HL-60 (cell line): ENCODE results near the gene RNF151.

Experiments
- DNase-seq, 2 experiments: peaks; one replicate each; pipeline ENCODE4 v3.0.0-alpha.2; 2010 to 2020; ENCODE audit warnings: low read depth in 1 of 2, low spot score in 1 of 2
- H3K27ac ChIP-seq: fragments of 250-450 bp; sonication (Bioruptor Pico); replicated peaks from 2 replicates; pipeline ENCODE4 v1.5.1; 2020; ENCODE audit warnings: mild to moderate bottlenecking, moderate library complexity
- H3K27me3 ChIP-seq: fragments of 250-450 bp; sonication (Bioruptor Pico); 2 replicates; pipeline ENCODE4 v1.5.1; 2021; ENCODE audit warnings: mild to moderate bottlenecking, moderate library complexity; ENCODE audit not compliant: insufficient read depth, poor library complexity, severe bottlenecking
- H3K4me3 ChIP-seq: replicated peaks from 2 replicates; pipeline ENCODE4 v1.5.1; 2011; ENCODE audit warnings: mild to moderate bottlenecking, control low read depth, low read length; ENCODE audit not compliant: insufficient read depth
- GABPA ChIP-seq: IDR thresholded peaks from 2 replicates; pipeline ENCODE4 v1.6.1; 2012; ENCODE audit warnings: low read depth
- POLR2AphosphoS5 ChIP-seq: IDR thresholded peaks from 2 replicates; pipeline ENCODE4 v1.6.1; 2012; ENCODE audit warnings: low read depth
- SPI1 ChIP-seq: IDR thresholded peaks from 2 replicates; pipeline ENCODE4 v1.6.1; 2012; ENCODE audit warnings: low read depth, mild to moderate bottlenecking, borderline replicate concordance
- TF ChIP-seq, protein P1 (sequence below): IDR thresholded peaks from one replicate; pipeline ENCODE4 v1.5.1; 2011; ENCODE audit warnings: low read length, control low read depth, inconsistent platforms; ENCODE audit not compliant: insufficient read depth
- TF ChIP-seq, protein P2 (sequence below): IDR thresholded peaks from 2 replicates; pipeline ENCODE4 v1.6.1; 2012; ENCODE audit warnings: low read depth; ENCODE audit not compliant: insufficient replicate concordance

Gene RNF151

GRCh38 chr16:1978476-1979120 is 11.9 kb downstream of the RNF151 start:
- TF ChIP-seq, protein P1, sequence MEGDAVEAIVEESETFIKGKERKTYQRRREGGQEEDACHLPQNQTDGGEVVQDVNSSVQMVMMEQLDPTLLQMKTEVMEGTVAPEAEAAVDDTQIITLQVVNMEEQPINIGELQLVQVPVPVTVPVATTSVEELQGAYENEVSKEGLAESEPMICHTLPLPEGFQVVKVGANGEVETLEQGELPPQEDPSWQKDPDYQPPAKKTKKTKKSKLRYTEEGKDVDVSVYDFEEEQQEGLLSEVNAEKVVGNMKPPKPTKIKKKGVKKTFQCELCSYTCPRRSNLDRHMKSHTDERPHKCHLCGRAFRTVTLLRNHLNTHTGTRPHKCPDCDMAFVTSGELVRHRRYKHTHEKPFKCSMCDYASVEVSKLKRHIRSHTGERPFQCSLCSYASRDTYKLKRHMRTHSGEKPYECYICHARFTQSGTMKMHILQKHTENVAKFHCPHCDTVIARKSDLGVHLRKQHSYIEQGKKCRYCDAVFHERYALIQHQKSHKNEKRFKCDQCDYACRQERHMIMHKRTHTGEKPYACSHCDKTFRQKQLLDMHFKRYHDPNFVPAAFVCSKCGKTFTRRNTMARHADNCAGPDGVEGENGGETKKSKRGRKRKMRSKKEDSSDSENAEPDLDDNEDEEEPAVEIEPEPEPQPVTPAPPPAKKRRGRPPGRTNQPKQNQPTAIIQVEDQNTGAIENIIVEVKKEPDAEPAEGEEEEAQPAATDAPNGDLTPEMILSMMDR: no peak
- TF ChIP-seq GABPA (no peak), POLR2AphosphoS5 (no peak), SPI1 (no peak)
- TF ChIP-seq, protein P2, sequence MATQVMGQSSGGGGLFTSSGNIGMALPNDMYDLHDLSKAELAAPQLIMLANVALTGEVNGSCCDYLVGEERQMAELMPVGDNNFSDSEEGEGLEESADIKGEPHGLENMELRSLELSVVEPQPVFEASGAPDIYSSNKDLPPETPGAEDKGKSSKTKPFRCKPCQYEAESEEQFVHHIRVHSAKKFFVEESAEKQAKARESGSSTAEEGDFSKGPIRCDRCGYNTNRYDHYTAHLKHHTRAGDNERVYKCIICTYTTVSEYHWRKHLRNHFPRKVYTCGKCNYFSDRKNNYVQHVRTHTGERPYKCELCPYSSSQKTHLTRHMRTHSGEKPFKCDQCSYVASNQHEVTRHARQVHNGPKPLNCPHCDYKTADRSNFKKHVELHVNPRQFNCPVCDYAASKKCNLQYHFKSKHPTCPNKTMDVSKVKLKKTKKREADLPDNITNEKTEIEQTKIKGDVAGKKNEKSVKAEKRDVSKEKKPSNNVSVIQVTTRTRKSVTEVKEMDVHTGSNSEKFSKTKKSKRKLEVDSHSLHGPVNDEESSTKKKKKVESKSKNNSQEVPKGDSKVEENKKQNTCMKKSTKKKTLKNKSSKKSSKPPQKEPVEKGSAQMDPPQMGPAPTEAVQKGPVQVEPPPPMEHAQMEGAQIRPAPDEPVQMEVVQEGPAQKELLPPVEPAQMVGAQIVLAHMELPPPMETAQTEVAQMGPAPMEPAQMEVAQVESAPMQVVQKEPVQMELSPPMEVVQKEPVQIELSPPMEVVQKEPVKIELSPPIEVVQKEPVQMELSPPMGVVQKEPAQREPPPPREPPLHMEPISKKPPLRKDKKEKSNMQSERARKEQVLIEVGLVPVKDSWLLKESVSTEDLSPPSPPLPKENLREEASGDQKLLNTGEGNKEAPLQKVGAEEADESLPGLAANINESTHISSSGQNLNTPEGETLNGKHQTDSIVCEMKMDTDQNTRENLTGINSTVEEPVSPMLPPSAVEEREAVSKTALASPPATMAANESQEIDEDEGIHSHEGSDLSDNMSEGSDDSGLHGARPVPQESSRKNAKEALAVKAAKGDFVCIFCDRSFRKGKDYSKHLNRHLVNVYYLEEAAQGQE: no peak
- Histone ChIP-seq H3K4me3 (no peak overlapping the region), H3K27ac (no peak overlapping the region)

GRCh38 chr16:1979271-1980029 is 12.8 kb downstream of the RNF151 start:
- H3K27ac ChIP-seq: no peak overlapping the region
- TF ChIP-seq, protein P1: no peak
- TF ChIP-seq POLR2AphosphoS5: no peak
- no peak for TF ChIP-seq GABPA
- no peak for TF ChIP-seq SPI1
- TF ChIP-seq, protein P2: no peak
- H3K27me3 ChIP-seq: peaks cover 29% of the 10 kb centered on the region
- no peak for DNase-seq
- H3K4me3 ChIP-seq: no peak overlapping the region

More at GRCh38 chr16:1978476-1979120, 11.9 kb downstream of the RNF151 start:
- peaks cover 29% of the 10 kb centered on the region for H3K27me3 ChIP-seq
- DNase-seq: no peak

DNA sequence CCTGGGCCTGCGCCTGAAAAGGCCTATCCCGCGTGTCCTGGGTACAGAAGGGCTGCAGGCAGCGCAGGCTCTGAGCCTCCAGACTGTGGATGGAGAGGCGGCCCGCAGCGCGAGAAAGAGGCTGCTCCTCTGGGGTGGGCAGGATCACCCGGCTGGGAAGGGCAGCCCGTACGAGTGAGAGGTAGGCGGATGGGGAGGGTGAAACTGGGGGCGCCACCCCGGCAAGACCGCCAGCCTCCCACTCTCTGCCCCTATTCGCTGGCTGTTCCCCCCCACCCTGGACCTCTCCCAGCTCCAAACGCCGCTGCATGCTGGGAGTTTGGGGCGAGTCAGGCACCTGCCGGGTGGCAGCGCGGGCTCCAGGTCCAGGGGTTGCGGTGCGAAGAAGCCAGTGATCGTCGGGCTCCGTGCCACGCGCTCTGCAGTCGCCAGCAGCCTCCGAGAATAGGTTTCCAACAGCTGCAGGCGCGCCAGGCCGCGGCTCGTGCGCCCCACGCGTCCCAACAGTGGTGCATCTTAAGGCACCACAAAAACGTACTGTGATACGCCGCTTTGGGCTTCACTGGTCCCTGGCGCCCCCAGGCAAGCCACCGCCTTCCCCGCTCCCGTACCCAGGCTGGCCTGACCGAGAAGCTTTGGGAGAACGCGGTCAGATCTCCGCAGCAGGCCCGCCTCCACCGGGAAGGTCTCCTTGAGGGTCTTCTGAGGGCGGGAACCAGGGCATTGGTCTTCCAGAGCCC is 13.5 kb downstream of the RNF151 start:
- no peak for DNase-seq
- Histone ChIP-seq H3K27ac (no peak overlapping the region), H3K4me3 (no peak overlapping the region), H3K27me3 (peaks cover 29% of the 10 kb centered on the region)
- TF ChIP-seq POLR2AphosphoS5: peak; percentile 29; the same call in 1 of the 2 replicates
- TF ChIP-seq, protein P2: no peak
